ENCODE results near the gene NPC1. TPM values are rescaled to one million over a fixed set of nuclear protein-coding genes. Genes with fewer than 3 reads are reported as not detected.
"Not testable (repeated sequence)": the region's sequence is repeated elsewhere in the genome, so short reads cannot be mapped to it uniquely, and the experiment has no call there.

NPC1 gene
- total and polyA plus RNA-seq, 11 donors, result 7.8 to 42.7 (median 16.8) TPM

DNA sequence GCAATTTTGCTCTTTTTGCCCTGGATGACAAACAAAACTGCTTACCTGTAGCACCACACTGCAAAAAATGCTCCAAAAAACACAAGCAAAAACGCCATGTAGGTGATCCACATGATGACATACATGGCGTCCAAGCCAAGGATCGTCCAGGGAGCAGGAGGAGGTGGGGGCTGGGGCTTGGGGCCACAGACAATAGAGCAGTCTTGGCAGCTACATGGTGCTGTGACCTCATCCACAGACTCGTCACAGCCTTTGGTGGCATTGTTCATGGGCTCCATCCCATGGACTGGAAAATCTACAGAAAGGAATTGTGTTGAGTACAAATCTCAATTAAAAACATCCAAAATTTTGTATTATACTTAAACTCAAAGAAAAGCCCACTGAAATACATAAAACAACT, 26.1 kb downstream of the NPC1 start:
- H3K4me1 ChIP-seq, result peaks cover 0 to 11% (median 0%) of the 10 kb centered on the region in 12 donors
- TF ChIP-seq POLR2A (IDR thresholded peaks at IDR 0.05), result no peak
- TF ChIP-seq, protein P1, sequence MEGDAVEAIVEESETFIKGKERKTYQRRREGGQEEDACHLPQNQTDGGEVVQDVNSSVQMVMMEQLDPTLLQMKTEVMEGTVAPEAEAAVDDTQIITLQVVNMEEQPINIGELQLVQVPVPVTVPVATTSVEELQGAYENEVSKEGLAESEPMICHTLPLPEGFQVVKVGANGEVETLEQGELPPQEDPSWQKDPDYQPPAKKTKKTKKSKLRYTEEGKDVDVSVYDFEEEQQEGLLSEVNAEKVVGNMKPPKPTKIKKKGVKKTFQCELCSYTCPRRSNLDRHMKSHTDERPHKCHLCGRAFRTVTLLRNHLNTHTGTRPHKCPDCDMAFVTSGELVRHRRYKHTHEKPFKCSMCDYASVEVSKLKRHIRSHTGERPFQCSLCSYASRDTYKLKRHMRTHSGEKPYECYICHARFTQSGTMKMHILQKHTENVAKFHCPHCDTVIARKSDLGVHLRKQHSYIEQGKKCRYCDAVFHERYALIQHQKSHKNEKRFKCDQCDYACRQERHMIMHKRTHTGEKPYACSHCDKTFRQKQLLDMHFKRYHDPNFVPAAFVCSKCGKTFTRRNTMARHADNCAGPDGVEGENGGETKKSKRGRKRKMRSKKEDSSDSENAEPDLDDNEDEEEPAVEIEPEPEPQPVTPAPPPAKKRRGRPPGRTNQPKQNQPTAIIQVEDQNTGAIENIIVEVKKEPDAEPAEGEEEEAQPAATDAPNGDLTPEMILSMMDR (IDR thresholded peaks at IDR 0.05), result no peak
- DNase-seq (no peak), ATAC-seq (no peak)
- no peaks in the 10 kb centered on the region for H3K27me3 ChIP-seq
- intact Hi-C loops (cut with DNase I), result no loop called here
- H3K9me3 ChIP-seq, result no peaks in the 10 kb centered on the region
- H3K27ac ChIP-seq, result no peak overlapping the region
- peaks cover 0 to 100% (median 96%) of the 10 kb centered on the region in 9 donors for H3K36me3 ChIP-seq
- no peak overlapping the region for H3K4me3 ChIP-seq
- WGBS, 4 donors, result 77 to 81% (median 80%) methylated on average over 4 of the region's 4 CpGs

DNA sequence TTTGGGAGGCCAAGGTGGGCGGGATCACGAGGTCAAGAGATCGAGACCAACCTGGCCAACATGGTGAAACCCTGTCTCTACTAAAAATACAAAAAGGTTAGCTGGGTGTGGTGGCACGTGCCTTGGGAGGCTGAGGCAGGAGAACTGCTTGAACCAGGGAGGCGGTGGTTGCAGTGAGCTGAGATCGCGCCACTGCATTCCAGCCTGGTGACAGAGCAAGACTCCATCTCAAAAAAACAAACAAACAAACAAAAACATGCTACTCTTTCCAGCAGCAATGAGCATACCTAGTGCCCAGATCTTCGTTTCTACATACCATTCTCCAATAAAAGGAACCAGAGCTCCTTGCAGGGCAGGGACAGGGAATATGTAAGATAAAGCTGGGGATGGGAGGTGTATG, 28.8 kb downstream of the NPC1 start:
- H3K27ac ChIP-seq; H3K27me3 ChIP-seq; H3K4me1 ChIP-seq; ATAC-seq; intact Hi-C loops (cut with DNase I); DNase-seq; H3K9me3 ChIP-seq; H3K4me3 ChIP-seq: not testable (repeated sequence)
- WGBS, 4 donors, result 92 to 98% (median 97%) methylated on average over 8 of the region's 8 CpGs
- H3K36me3 ChIP-seq, result peaks cover 0 to 100% (median 97%) of the 10 kb centered on the region in 9 donors

DNA sequence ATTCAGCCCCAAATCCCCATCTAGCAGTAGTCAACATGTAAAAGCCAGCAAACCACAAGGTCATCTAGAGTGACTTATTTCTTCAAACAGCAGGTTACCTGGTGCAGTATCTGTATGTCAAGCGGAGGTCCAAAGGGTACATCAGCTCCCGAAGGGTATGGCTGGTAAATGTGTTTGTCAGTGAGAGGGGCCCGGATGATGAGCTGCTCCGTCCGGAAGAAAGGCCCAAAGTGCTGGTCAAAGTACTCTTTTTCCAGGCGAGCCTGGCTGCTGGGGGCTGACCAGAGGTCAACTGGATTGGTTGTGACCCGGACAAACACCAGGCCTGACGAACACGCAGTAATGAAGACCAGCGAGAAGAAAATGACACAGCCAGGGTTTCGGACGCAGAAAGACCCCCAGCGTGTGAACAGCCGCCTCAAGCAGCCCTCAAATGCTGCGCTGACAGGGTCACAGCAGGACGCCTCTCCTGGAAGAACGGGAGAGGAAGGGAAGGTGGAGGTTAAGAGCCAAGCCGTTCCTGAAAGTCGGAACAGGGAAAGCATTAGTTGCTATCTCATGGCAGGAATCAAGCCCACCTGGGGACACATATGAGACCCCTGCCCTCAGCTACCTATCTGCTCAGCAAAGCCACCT, 30.0 kb downstream of the NPC1 start:
- Histone ChIP-seq H3K4me1 (no peaks in the 10 kb centered on the region), H3K4me3 (no peak overlapping the region), H3K27me3 (no peaks in the 10 kb centered on the region), H3K9me3 (no peaks in the 10 kb centered on the region), H3K27ac (no peak overlapping the region), H3K36me3 (peaks cover 0 to 100% (median 97%) of the 10 kb centered on the region in 9 donors)
- no peak for TF ChIP-seq POLR2A (IDR thresholded peaks at IDR 0.05)
- TF ChIP-seq, protein P1 (IDR thresholded peaks at IDR 0.05), result no peak
- no peak for DNase-seq
- intact Hi-C loops (cut with DNase I), result no loop called here
- ATAC-seq, result no peak
- WGBS, 4 donors, result 94 to 96% (median 95%) methylated on average over 19 of the region's 19 CpGs

DNA sequence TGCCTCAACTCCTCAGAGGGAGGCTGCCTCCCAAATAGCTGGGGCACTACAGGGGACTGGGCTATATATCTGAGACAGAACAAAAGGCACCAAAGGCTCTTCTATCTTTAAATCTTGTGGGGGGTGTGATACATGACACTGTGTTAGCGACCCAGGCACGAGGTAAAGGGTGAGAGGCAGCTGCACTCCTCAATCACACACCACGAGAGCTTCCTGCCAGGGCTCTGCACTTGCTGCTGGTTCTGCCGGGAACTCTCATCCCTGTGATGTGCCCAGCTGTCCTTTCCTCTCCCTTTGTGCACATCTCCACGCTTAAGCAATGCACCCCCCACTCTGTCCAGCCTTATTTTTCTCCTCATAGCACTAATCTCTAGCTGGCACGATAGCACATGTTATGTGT, 32.4 kb downstream of the NPC1 start:
- Histone ChIP-seq H3K9me3 (no peaks in the 10 kb centered on the region), H3K27me3 (no peaks in the 10 kb centered on the region), H3K4me1 (no peaks in the 10 kb centered on the region), H3K36me3 (peaks cover 0 to 100% (median 97%) of the 10 kb centered on the region in 9 donors), H3K4me3 (no peak overlapping the region), H3K27ac (no peak overlapping the region)
- no peak for DNase-seq
- intact Hi-C loops (cut with DNase I), result no loop called here
- no peak for ATAC-seq
- WGBS, 4 donors, result 89 to 94% (median 92%) methylated on average over 6 of the region's 6 CpGs
- TF ChIP-seq, protein P1 (IDR thresholded peaks at IDR 0.05), result no peak
- no peak for TF ChIP-seq POLR2A (IDR thresholded peaks at IDR 0.05)

DNA sequence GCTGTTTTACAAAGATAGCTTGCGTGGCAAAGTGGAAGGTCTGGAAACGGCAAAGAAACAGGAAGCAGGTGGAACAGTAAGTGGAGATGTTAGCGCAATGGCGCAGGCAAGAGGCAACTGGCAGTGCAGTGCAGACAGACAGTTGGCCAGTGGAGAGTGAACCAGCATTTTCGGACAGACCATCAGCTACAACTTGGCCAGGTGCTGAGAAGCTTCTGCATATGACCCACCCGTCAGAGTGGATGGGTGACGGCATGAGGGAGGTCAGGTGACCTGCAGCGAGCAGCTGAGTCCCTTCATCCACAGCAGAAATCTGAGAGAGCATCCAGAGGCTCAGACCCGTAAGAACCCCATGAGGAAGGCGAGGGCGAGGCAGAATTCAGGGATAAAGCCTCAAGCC, 33.8 kb downstream of the NPC1 start:
- DNase-seq (no peak), ATAC-seq (no peak)
- TF ChIP-seq, protein P1 (IDR thresholded peaks at IDR 0.05), result no peak
- no peak for TF ChIP-seq POLR2A (IDR thresholded peaks at IDR 0.05)
- Histone ChIP-seq H3K36me3 (peaks cover 0 to 100% (median 97%) of the 10 kb centered on the region in 9 donors), H3K27me3 (no peaks in the 10 kb centered on the region), H3K27ac (no peak overlapping the region), H3K4me3 (no peak overlapping the region), H3K9me3 (no peaks in the 10 kb centered on the region), H3K4me1 (no peaks in the 10 kb centered on the region)
- WGBS, 4 donors, result 82 to 91% (median 88%) methylated on average over 11 of the region's 11 CpGs
- intact Hi-C loops (cut with DNase I), result no loop called here
